ENCODE data around the gene CHST11. TPM values are rescaled to one million over a fixed set of nuclear protein-coding genes. Genes with fewer than 3 reads are reported as not detected.

The CHST11 gene
- total RNA-seq, 1 donor from 2014 or later = 11.4 TPM

- no peak for TF ChIP-seq CTCF (IDR thresholded peaks at IDR 0.05; ENCODE audit: unreplicated experiment)
- Mint-ChIP-seq H3K4me1 (ENCODE audit: low read depth) (peaks cover 21% of the 10 kb centered on the region), H3K9me3 (ENCODE audit: low read depth) (no peaks in the 10 kb centered on the region), H3K27me3 (peaks cover 4% of the 10 kb centered on the region), H3K36me3 (ENCODE audit: insufficient read depth) (no peaks in the 10 kb centered on the region), H3K4me3 (ENCODE audit: low read depth) (no peak overlapping the region), H3K27ac (peak overlapping the region; percentile 85)
- DNase-seq (ENCODE audit: low spot score, unreplicated experiment) = no peak
Observed at GRCh38 chr12:104714369-104714768, 257.6 kb downstream of the CHST11 start.

DNA sequence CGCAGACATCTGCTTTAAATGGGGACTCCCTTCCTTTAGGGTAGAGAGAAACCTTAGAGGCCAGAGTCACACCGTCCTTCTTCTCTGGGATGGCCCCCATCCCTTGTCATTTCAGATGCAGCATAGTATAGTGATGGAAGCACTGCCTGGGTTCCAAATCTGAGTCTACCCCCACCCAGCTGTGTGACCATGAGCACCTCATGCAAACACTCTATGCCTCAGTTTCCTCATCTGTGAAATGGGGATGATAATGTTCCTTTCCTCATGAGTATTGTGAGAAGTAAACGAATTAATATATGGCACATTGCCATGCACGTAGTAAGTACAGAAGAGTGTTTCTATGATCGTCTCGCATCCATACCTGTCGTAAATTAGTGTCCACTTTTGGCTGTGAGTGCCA, 259.4 kb downstream of the CHST11 start:
- Mint-ChIP-seq H3K9me3 (ENCODE audit: low read depth) (no peaks in the 10 kb centered on the region), H3K27ac (no peak overlapping the region), H3K27me3 (no peaks in the 10 kb centered on the region), H3K4me3 (ENCODE audit: low read depth) (no peak overlapping the region), H3K36me3 (ENCODE audit: insufficient read depth) (no peaks in the 10 kb centered on the region), H3K4me1 (ENCODE audit: low read depth) (peaks cover 23% of the 10 kb centered on the region)
- TF ChIP-seq CTCF (IDR thresholded peaks at IDR 0.05; ENCODE audit: unreplicated experiment) = no peak
- no peak for DNase-seq (ENCODE audit: low spot score, unreplicated experiment)

DNA sequence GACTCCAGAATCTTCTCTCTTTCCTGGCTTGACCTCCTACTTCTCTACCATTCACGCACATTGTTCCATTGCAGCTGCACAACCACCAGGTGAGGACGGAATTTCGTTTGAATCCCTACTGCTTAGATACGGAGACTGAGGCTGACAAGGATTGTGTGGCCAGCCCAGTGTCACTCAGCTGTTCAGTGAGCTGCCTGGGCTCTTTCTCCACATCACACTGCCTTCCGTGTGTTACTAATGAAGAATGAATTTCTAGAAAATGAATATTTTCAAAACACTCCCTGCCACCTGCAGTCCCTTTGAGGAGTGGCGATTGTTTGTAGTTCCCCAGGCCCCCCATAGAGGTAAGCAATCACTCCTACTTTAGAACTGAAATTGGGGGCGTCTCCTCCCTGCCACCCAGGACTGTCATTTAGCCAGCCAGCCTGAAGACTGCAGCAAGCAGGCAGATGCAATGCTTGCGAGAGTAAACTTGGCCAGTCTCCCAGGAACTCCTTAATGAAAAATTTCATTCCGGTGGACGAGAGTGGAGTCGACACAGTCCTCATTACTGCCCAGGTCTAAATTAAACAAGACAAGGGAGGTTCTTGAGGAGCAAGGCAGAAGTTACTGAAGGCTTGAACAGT, 261.7 kb downstream of the CHST11 start:
- peaks cover 17% of the 10 kb centered on the region for H3K4me1 Mint-ChIP-seq (ENCODE audit: low read depth)
- no peaks in the 10 kb centered on the region for H3K27me3 Mint-ChIP-seq
- no peaks in the 10 kb centered on the region for H3K36me3 Mint-ChIP-seq (ENCODE audit: insufficient read depth)
- no peak for TF ChIP-seq CTCF (IDR thresholded peaks at IDR 0.05; ENCODE audit: unreplicated experiment)
- no peak for DNase-seq (ENCODE audit: low spot score, unreplicated experiment)
- H3K4me3 Mint-ChIP-seq (ENCODE audit: low read depth) = no peak overlapping the region
- no peaks in the 10 kb centered on the region for H3K9me3 Mint-ChIP-seq (ENCODE audit: low read depth)
- H3K27ac Mint-ChIP-seq = no peak overlapping the region

GRCh38 chr12:104719700-104720338, 263.1 kb downstream of the CHST11 start:
- Mint-ChIP-seq H3K4me1 (ENCODE audit: low read depth) (peaks cover 8% of the 10 kb centered on the region), H3K4me3 (ENCODE audit: low read depth) (no peak overlapping the region), H3K27ac (no peak overlapping the region), H3K36me3 (ENCODE audit: insufficient read depth) (no peaks in the 10 kb centered on the region), H3K27me3 (no peaks in the 10 kb centered on the region), H3K9me3 (ENCODE audit: low read depth) (no peaks in the 10 kb centered on the region)
- no peak for DNase-seq (ENCODE audit: low spot score, unreplicated experiment)
- TF ChIP-seq CTCF (IDR thresholded peaks at IDR 0.05; ENCODE audit: unreplicated experiment) = no peak

DNA sequence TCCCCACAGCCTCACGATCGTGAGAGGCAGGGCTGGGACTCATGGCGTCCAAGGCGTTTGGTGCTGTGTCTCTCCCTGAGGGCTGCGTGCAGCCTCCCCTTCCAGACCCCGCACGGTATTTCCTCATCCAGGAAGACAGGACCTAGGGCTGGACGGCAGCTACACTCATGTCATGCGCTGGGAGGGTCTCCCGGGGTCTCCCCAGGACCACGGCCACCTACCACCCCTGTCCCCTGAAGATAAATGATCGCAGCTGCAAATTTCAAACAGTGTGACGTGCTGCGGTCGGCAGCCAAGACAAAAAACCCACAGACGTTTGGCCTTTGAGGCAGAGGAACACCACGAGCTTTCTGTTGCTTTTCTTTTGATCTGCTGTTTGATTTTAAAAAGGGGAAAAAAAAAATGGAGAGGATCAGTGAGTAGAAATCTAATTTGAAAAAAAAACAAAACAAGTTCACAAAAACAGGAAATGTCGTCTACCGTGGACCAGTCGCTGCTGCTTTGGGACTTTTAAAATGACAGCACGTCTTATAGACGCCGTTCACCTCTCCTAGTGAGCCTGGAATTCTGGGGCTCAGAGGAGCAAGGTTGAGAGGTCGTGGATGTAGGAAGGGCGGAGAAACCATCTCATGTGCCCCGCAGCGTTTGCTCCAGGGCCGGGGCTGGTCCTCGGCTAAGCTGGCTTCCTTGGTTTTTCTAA, 263.7 kb downstream of the CHST11 start:
- Mint-ChIP-seq H3K27ac (no peak overlapping the region), H3K4me3 (ENCODE audit: low read depth) (no peak overlapping the region), H3K4me1 (ENCODE audit: low read depth) (peaks cover 8% of the 10 kb centered on the region), H3K36me3 (ENCODE audit: insufficient read depth) (no peaks in the 10 kb centered on the region), H3K9me3 (ENCODE audit: low read depth) (no peaks in the 10 kb centered on the region), H3K27me3 (no peaks in the 10 kb centered on the region)
- DNase-seq (ENCODE audit: low spot score, unreplicated experiment) = no peak
- TF ChIP-seq CTCF (IDR thresholded peaks at IDR 0.05; ENCODE audit: unreplicated experiment) = no peak
